ENCODE measurements around the gene SFSWAP.

- no peak for TF ChIP-seq CTCF (IDR thresholded peaks at IDR 0.05)
- no peak for TF ChIP-seq EP300 (IDR thresholded peaks at IDR 0.05; ENCODE audit: low read depth)
These were observed 85.0 kb downstream of the SFSWAP start for GRCh38 chr12:131795690-131796410.

Measured in transverse colon (tissue), 3 donors.